ENCODE data around the gene ABL2. TPM values are rescaled to one million over a fixed set of nuclear protein-coding genes. Genes with fewer than 3 reads are reported as not detected.

ABL2 gene
- total and polyA plus RNA-seq, 2 donors (not counting 3 experiments of a cell fraction or from before 2014, with no cell fraction given): 41.8 to 158 TPM

DNA sequence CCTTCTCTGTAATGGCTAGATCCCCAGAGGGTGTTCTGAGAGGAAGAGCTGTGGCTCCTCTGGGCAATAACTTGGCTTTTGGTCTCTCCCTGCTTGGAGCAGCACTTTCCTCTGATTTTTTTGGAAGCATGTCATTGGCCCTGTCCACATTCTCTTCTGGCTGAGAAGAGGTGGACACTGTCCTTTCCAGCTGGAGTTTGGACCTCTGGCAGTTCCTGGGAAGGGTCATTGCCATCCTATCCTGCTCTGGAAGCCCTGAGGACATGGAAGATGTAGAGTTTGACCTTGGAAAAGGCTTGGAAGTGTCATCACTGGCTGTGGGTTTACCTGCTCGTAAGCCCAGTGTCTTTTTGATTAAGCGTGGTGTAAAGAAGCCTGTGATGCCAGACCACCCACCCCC is 120.8 kb downstream of the ABL2 start:
- Histone ChIP-seq H3K36me3 (ENCODE audit: control insufficient read depth in 2 of 2, extremely low read depth in 1 of 2, insufficient read depth in 2 of 2, low read length in 2 of 2) (peaks cover 43 to 54% of the 10 kb centered on the region in 2 experiments), H3K9me3 (replicated peaks; ENCODE audit: control insufficient read depth, insufficient read depth, low read length) (no peaks in the 10 kb centered on the region), H3K27ac (ENCODE audit: insufficient read depth, low read depth, low read length) (no peak overlapping the region), H2AFZ (ENCODE audit: low read depth, low read length) (no peak overlapping the region), H3K9ac (replicated peaks; ENCODE audit: extremely low read depth, insufficient read depth, low read length) (no peak overlapping the region), H3K4me1 (ENCODE audit: control insufficient read depth, extremely low read depth, insufficient read depth, low read length) (no peaks in the 10 kb centered on the region), H3K9me1 (replicated peaks; ENCODE audit: control insufficient read depth, extremely low read depth, insufficient read depth, low read length) (no peaks in the 10 kb centered on the region), H4K20me1 (replicated peaks; ENCODE audit: control insufficient read depth, extremely low read depth, insufficient read depth, low read length) (peaks cover 12% of the 10 kb centered on the region), H3K27me3 (ENCODE audit: control insufficient read depth in 2 of 2, insufficient read depth in 2 of 2, low read length in 2 of 2) (no peaks in the 10 kb centered on the region), H3K4me3 (replicated peaks in 1 of 3; ENCODE audit: insufficient read depth in 1 of 3, low read depth in 1 of 3, low read length in 3 of 3) (no peak overlapping the region), H3K79me2 (ENCODE audit: control insufficient read depth, insufficient read depth, low read length) (peaks cover 62% of the 10 kb centered on the region), H3K4me2 (ENCODE audit: insufficient read depth, low read length) (no peak overlapping the region)
- ChIA-PET POLR2A (no interaction called here), CTCF (interaction anchor here (1.1 to 1.8 kb wide), 3 partner anchors 10 to 185 kb away, joined by 3 to 6 read pairs (median 3); partner anchors contain the start of gene SOAT1)
- intact Hi-C loops (cut with micrococcal nuclease): no loop called here
- dilution Hi-C loops (cut with MboI; ENCODE audit: extremely low pct_ligation_motif_present, low sequenced_read_pairs): no loop called here
- DNase-seq (ENCODE audit: low read depth, low spot score): no peak
- TF ChIP-seq EZH2 (IDR thresholded peaks at IDR 0.05; ENCODE audit: borderline replicate concordance, low read depth, low read length, severe bottlenecking) (no peak), POLR2AphosphoS5 (IDR thresholded peaks at IDR 0.05; ENCODE audit: insufficient read depth, low read depth, low read length) (no peak), GATA2 (IDR thresholded peaks at IDR 0.05; ENCODE audit: insufficient read depth, insufficient read length, low read depth, low read length) (no peak), JUN (IDR thresholded peaks at IDR 0.05; ENCODE audit: borderline replicate concordance, insufficient read depth, insufficient read length, low read depth) (no peak), FOS (IDR thresholded peaks at IDR 0.05; ENCODE audit: borderline replicate concordance, insufficient read depth, low read length) (no peak)
- TF ChIP-seq, protein P1, sequence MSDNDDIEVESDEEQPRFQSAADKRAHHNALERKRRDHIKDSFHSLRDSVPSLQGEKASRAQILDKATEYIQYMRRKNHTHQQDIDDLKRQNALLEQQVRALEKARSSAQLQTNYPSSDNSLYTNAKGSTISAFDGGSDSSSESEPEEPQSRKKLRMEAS (IDR thresholded peaks at IDR 0.05; ENCODE audit: insufficient read depth, insufficient read length): no peak
- FAIRE-seq: no peak
- BruUV-seq (replicated peaks): no TSS peak

Data from endothelial cell of umbilical vein (primary cell).